Fibroblast of lung (primary cell): ENCODE measurements around the gene FGD2.

Experiments used
- EZH2 ChIP-seq: IDR thresholded peaks from 2 replicates; pipeline ENCODE4 v1.5.1; 2012; ENCODE audit warnings: low read length, control low read depth, mild to moderate bottlenecking; ENCODE audit errors: missing control alignments
- TF ChIP-seq, protein P1 (sequence below), 2 donors: IDR thresholded peaks in 1 of 2; conservative IDR thresholded peaks in 1 of 2; 1 replicate in 1 of 2; 2 replicates in 1 of 2; pipeline ENCODE4 v1.5.1; 2011 to 2012; ENCODE audit warnings: low read length in 2 of 2, control low read depth in 1 of 2, inconsistent platforms in 1 of 2, low read depth in 1 of 2, mild to moderate bottlenecking in 1 of 2

DNA sequence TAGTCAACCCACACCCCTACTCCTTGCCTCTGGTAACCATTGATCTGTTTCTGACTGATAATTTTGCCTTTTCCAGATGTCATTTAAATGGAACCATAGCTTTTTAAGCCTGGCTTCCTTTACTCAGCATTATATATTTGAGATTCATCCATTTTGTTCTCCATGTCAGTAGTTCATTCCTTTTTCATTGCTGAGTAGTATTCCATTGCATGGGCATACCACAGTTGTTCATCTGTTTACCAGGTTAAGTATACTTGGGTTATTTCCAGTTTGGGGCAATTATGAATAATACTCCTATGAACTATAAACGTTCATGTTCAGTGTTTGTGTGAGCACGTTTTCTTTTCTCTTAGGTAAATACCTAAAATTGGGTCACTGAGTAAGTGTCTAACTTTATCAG is 25.1 kb downstream of the FGD2 start:
- no peak for TF ChIP-seq EZH2
- TF ChIP-seq, protein P1, sequence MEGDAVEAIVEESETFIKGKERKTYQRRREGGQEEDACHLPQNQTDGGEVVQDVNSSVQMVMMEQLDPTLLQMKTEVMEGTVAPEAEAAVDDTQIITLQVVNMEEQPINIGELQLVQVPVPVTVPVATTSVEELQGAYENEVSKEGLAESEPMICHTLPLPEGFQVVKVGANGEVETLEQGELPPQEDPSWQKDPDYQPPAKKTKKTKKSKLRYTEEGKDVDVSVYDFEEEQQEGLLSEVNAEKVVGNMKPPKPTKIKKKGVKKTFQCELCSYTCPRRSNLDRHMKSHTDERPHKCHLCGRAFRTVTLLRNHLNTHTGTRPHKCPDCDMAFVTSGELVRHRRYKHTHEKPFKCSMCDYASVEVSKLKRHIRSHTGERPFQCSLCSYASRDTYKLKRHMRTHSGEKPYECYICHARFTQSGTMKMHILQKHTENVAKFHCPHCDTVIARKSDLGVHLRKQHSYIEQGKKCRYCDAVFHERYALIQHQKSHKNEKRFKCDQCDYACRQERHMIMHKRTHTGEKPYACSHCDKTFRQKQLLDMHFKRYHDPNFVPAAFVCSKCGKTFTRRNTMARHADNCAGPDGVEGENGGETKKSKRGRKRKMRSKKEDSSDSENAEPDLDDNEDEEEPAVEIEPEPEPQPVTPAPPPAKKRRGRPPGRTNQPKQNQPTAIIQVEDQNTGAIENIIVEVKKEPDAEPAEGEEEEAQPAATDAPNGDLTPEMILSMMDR (conservative IDR thresholded peaks at IDR 0.05 in 1 of 2, IDR thresholded peaks at IDR 0.05 in 1 of 2; ENCODE audit: low read depth in 1 of 2, low read length in 2 of 2) = no peak
